ENCODE data around the gene ERBB4. TPM values are rescaled to one million over a fixed set of nuclear protein-coding genes. Genes with fewer than 3 reads are reported as not detected.
"Not testable (repeated sequence)": the region's sequence is repeated elsewhere in the genome, so short reads cannot be mapped to it uniquely, and the experiment has no call there.

ERBB4 gene
- total RNA-seq, 1 donor from 2014 or later, result not detected

GRCh38 chr2:212024040-212024439 lies 514.6 kb downstream of the ERBB4 start:
- Mint-ChIP-seq H3K4me3 (no peak overlapping the region), H3K9me3 (no peaks in the 10 kb centered on the region), H3K27ac (no peak overlapping the region), H3K36me3 (ENCODE audit: low read depth) (no peaks in the 10 kb centered on the region), H3K27me3 (ENCODE audit: insufficient read depth) (no peaks in the 10 kb centered on the region), H3K4me1 (ENCODE audit: low read depth) (no peaks in the 10 kb centered on the region)
- DNase-seq (ENCODE audit: low spot score), result no peak
- intact Hi-C loops (cut with micrococcal nuclease), result no loop called here

- no peak for DNase-seq (ENCODE audit: low spot score)
- Mint-ChIP-seq H3K9me3 (no peaks in the 10 kb centered on the region), H3K4me1 (ENCODE audit: low read depth) (no peaks in the 10 kb centered on the region), H3K36me3 (ENCODE audit: low read depth) (no peaks in the 10 kb centered on the region), H3K4me3 (no peak overlapping the region), H3K27me3 (ENCODE audit: insufficient read depth) (no peaks in the 10 kb centered on the region), H3K27ac (no peak overlapping the region)
- intact Hi-C loops (cut with micrococcal nuclease), result no loop called here
Observed at GRCh38 chr2:212022966-212023365, 515.6 kb downstream of the ERBB4 start.

GRCh38 chr2:212021947-212022346 lies 516.7 kb downstream of the ERBB4 start:
- no peak overlapping the region for H3K4me3 Mint-ChIP-seq
- no peak overlapping the region for H3K27ac Mint-ChIP-seq
- no peaks in the 10 kb centered on the region for H3K4me1 Mint-ChIP-seq (ENCODE audit: low read depth)
- intact Hi-C loops (cut with micrococcal nuclease), result no loop called here
- no peak for DNase-seq (ENCODE audit: low spot score)
- H3K9me3 Mint-ChIP-seq, result no peaks in the 10 kb centered on the region
- H3K36me3 Mint-ChIP-seq (ENCODE audit: low read depth), result no peaks in the 10 kb centered on the region
- H3K27me3 Mint-ChIP-seq (ENCODE audit: insufficient read depth), result no peaks in the 10 kb centered on the region

- H3K4me3 Mint-ChIP-seq, result no peak overlapping the region
- H3K4me1 Mint-ChIP-seq (ENCODE audit: low read depth), result no peaks in the 10 kb centered on the region
- DNase-seq (ENCODE audit: low spot score), result no peak
- H3K9me3 Mint-ChIP-seq, result no peaks in the 10 kb centered on the region
- H3K36me3 Mint-ChIP-seq (ENCODE audit: low read depth), result no peaks in the 10 kb centered on the region
- H3K27ac Mint-ChIP-seq, result no peak overlapping the region
- H3K27me3 Mint-ChIP-seq (ENCODE audit: insufficient read depth), result no peaks in the 10 kb centered on the region
- intact Hi-C loops (cut with micrococcal nuclease), result no loop called here
Observed at GRCh38 chr2:212015588-212015987, 523.0 kb downstream of the ERBB4 start.

- Mint-ChIP-seq H3K27ac (no peak overlapping the region), H3K9me3 (no peaks in the 10 kb centered on the region), H3K27me3 (ENCODE audit: insufficient read depth) (no peaks in the 10 kb centered on the region), H3K36me3 (ENCODE audit: low read depth) (no peaks in the 10 kb centered on the region), H3K4me1 (ENCODE audit: low read depth) (no peaks in the 10 kb centered on the region), H3K4me3 (no peak overlapping the region)
- intact Hi-C loops (cut with micrococcal nuclease), result no loop called here
- no peak for DNase-seq (ENCODE audit: low spot score)
Observed at GRCh38 chr2:212013626-212014025, 525.0 kb downstream of the ERBB4 start.

- intact Hi-C loops (cut with micrococcal nuclease); H3K4me3 Mint-ChIP-seq; H3K27me3 Mint-ChIP-seq (ENCODE audit: insufficient read depth); H3K9me3 Mint-ChIP-seq; H3K27ac Mint-ChIP-seq; DNase-seq (ENCODE audit: low spot score); H3K36me3 Mint-ChIP-seq (ENCODE audit: low read depth); H3K4me1 Mint-ChIP-seq (ENCODE audit: low read depth): not testable (repeated sequence)
Observed at GRCh38 chr2:212010305-212010704, 528.3 kb downstream of the ERBB4 start.

GRCh38 chr2:212007972-212008371 lies 530.6 kb downstream of the ERBB4 start:
- Mint-ChIP-seq H3K27ac (no peak overlapping the region), H3K9me3 (no peaks in the 10 kb centered on the region), H3K27me3 (ENCODE audit: insufficient read depth) (no peaks in the 10 kb centered on the region), H3K4me1 (ENCODE audit: low read depth) (no peaks in the 10 kb centered on the region), H3K36me3 (ENCODE audit: low read depth) (no peaks in the 10 kb centered on the region), H3K4me3 (no peak overlapping the region)
- DNase-seq (ENCODE audit: low spot score), result no peak
- intact Hi-C loops (cut with micrococcal nuclease), result no loop called here

GRCh38 chr2:212005085-212005671 lies 533.4 kb downstream of the ERBB4 start:
- intact Hi-C loops (cut with micrococcal nuclease), result no loop called here
- Mint-ChIP-seq H3K4me3 (no peak overlapping the region), H3K36me3 (ENCODE audit: low read depth) (no peaks in the 10 kb centered on the region), H3K9me3 (no peaks in the 10 kb centered on the region), H3K4me1 (ENCODE audit: low read depth) (no peaks in the 10 kb centered on the region), H3K27me3 (ENCODE audit: insufficient read depth) (no peaks in the 10 kb centered on the region), H3K27ac (no peak overlapping the region)
- no peak for DNase-seq (ENCODE audit: low spot score)

GRCh38 chr2:212001325-212001724 lies 537.3 kb downstream of the ERBB4 start:
- intact Hi-C loops (cut with micrococcal nuclease), result no loop called here
- no peaks in the 10 kb centered on the region for H3K36me3 Mint-ChIP-seq (ENCODE audit: low read depth)
- no peaks in the 10 kb centered on the region for H3K9me3 Mint-ChIP-seq
- H3K4me1 Mint-ChIP-seq (ENCODE audit: low read depth), result no peaks in the 10 kb centered on the region
- no peak overlapping the region for H3K4me3 Mint-ChIP-seq
- H3K27ac Mint-ChIP-seq, result no peak overlapping the region
- no peak for DNase-seq (ENCODE audit: low spot score)
- no peaks in the 10 kb centered on the region for H3K27me3 Mint-ChIP-seq (ENCODE audit: insufficient read depth)

GRCh38 chr2:211996857-211997256 lies 541.7 kb downstream of the ERBB4 start:
- Mint-ChIP-seq H3K9me3 (no peaks in the 10 kb centered on the region), H3K36me3 (ENCODE audit: low read depth) (no peaks in the 10 kb centered on the region), H3K4me1 (ENCODE audit: low read depth) (no peaks in the 10 kb centered on the region), H3K27ac (no peak overlapping the region), H3K4me3 (no peak overlapping the region), H3K27me3 (ENCODE audit: insufficient read depth) (no peaks in the 10 kb centered on the region)
- DNase-seq (ENCODE audit: low spot score), result no peak
- intact Hi-C loops (cut with micrococcal nuclease), result no loop called here

- Mint-ChIP-seq H3K27ac (no peak overlapping the region), H3K36me3 (ENCODE audit: low read depth) (no peaks in the 10 kb centered on the region), H3K4me1 (ENCODE audit: low read depth) (no peaks in the 10 kb centered on the region), H3K9me3 (no peaks in the 10 kb centered on the region), H3K4me3 (no peak overlapping the region), H3K27me3 (ENCODE audit: insufficient read depth) (no peaks in the 10 kb centered on the region)
- intact Hi-C loops (cut with micrococcal nuclease), result no loop called here
- no peak for DNase-seq (ENCODE audit: low spot score)
Observed at GRCh38 chr2:211994806-211995205, 543.8 kb downstream of the ERBB4 start.

- DNase-seq (ENCODE audit: low spot score), result no peak
- Mint-ChIP-seq H3K4me1 (ENCODE audit: low read depth) (no peaks in the 10 kb centered on the region), H3K36me3 (ENCODE audit: low read depth) (no peaks in the 10 kb centered on the region), H3K27me3 (ENCODE audit: insufficient read depth) (no peaks in the 10 kb centered on the region), H3K9me3 (no peaks in the 10 kb centered on the region), H3K4me3 (no peak overlapping the region), H3K27ac (no peak overlapping the region)
- intact Hi-C loops (cut with micrococcal nuclease), result no loop called here
Observed at GRCh38 chr2:211990335-211990734, 548.3 kb downstream of the ERBB4 start.

- intact Hi-C loops (cut with micrococcal nuclease), result no loop called here
- H3K4me3 Mint-ChIP-seq, result no peak overlapping the region
- no peaks in the 10 kb centered on the region for H3K36me3 Mint-ChIP-seq (ENCODE audit: low read depth)
- H3K4me1 Mint-ChIP-seq (ENCODE audit: low read depth), result no peaks in the 10 kb centered on the region
- no peaks in the 10 kb centered on the region for H3K9me3 Mint-ChIP-seq
- no peak for DNase-seq (ENCODE audit: low spot score)
- H3K27ac Mint-ChIP-seq, result no peak overlapping the region
- no peaks in the 10 kb centered on the region for H3K27me3 Mint-ChIP-seq (ENCODE audit: insufficient read depth)
Observed at GRCh38 chr2:211986313-211986712, 552.3 kb downstream of the ERBB4 start.

- no peak overlapping the region for H3K27ac Mint-ChIP-seq
- intact Hi-C loops (cut with micrococcal nuclease), result no loop called here
- H3K4me1 Mint-ChIP-seq (ENCODE audit: low read depth), result no peaks in the 10 kb centered on the region
- H3K36me3 Mint-ChIP-seq (ENCODE audit: low read depth), result no peaks in the 10 kb centered on the region
- no peak for DNase-seq (ENCODE audit: low spot score)
- H3K4me3 Mint-ChIP-seq, result no peak overlapping the region
- H3K9me3 Mint-ChIP-seq, result no peaks in the 10 kb centered on the region
- no peaks in the 10 kb centered on the region for H3K27me3 Mint-ChIP-seq (ENCODE audit: insufficient read depth)
Observed at GRCh38 chr2:211985393-211985792, 553.2 kb downstream of the ERBB4 start.

Data from activated T-helper 1 cell treated with anti-CD3 and anti-CD28 coated beads, Interleukin-12 subunit alpha, Interleukin-12 subunit beta, Interleukin-2, Interleukin-4 antibody, amounts not matched to agents 30 ng/mL and 10 ng/mL and 1 ng/mL, durations not matched to agents 14 hours and 24 hours and 36 hours (primary cell).